ENCODE results near the gene MZT2A. TPM values are rescaled to one million over a fixed set of nuclear protein-coding genes. Genes with fewer than 3 reads are reported as not detected.
"Not testable (repeated sequence)": the region's sequence is repeated elsewhere in the genome, so short reads cannot be mapped to it uniquely, and the experiment has no call there.

Gene MZT2A
- total and polyA plus RNA-seq, 5 donors from 2014 or later, result 97.9 to 201 (median 122) TPM

GRCh38 chr2:131509615-131510014, 17.4 kb upstream of the MZT2A start:
- Histone ChIP-seq H3K9me3 (ENCODE audit: control insufficient read depth in 2 of 2, low read length in 2 of 2) (no peaks in the 10 kb centered on the region), H3K4me1 (ENCODE audit: control insufficient read depth, insufficient read depth, low read length, poor library complexity, severe bottlenecking) (no peaks in the 10 kb centered on the region), H3K27ac (ENCODE audit: insufficient read depth, low read length, poor library complexity, severe bottlenecking) (no peak overlapping the region), H3K36me3 (ENCODE audit: control insufficient read depth, insufficient read depth, low read length) (peaks cover 50% of the 10 kb centered on the region), H3K4me3 (ENCODE audit: low read depth, low read length) (no peak overlapping the region), H3K27me3 (ENCODE audit: control insufficient read depth, insufficient read depth, low read length) (no peaks in the 10 kb centered on the region)
- H3K27ac Mint-ChIP-seq, result no peak overlapping the region
- H3K36me3 Mint-ChIP-seq, result peaks cover 30% of the 10 kb centered on the region
- H3K9me3 Mint-ChIP-seq, result no peaks in the 10 kb centered on the region
- no peaks in the 10 kb centered on the region for H3K4me1 Mint-ChIP-seq
- ATAC-seq (ENCODE audit: low read depth in 2 of 2) (no peak), DNase-seq (no peak)
- no peaks in the 10 kb centered on the region for H3K27me3 Mint-ChIP-seq
- H3K4me3 Mint-ChIP-seq, result no peak overlapping the region

- H3K36me3 Mint-ChIP-seq, result peaks cover 32% of the 10 kb centered on the region
- DNase-seq (peak in 1 of 3 donors; percentile 28), ATAC-seq (ENCODE audit: low read depth in 2 of 2) (peak in 1 of 2 donors; percentile 61)
- H3K27ac ChIP-seq (ENCODE audit: insufficient read depth, low read length, poor library complexity, severe bottlenecking); H3K4me1 ChIP-seq (ENCODE audit: control insufficient read depth, insufficient read depth, low read length, poor library complexity, severe bottlenecking); H3K4me3 ChIP-seq (ENCODE audit: low read depth, low read length); H3K27me3 ChIP-seq (ENCODE audit: control insufficient read depth, insufficient read depth, low read length); H3K9me3 ChIP-seq (ENCODE audit: control insufficient read depth in 2 of 2, low read length in 2 of 2); H3K4me3 Mint-ChIP-seq; H3K27me3 Mint-ChIP-seq; H3K27ac Mint-ChIP-seq; H3K9me3 Mint-ChIP-seq; H3K4me1 Mint-ChIP-seq: not testable (repeated sequence)
- H3K36me3 ChIP-seq (ENCODE audit: control insufficient read depth, insufficient read depth, low read length), result peaks cover 63% of the 10 kb centered on the region
Measured at GRCh38 chr2:131504082-131504750, 12.0 kb upstream of the MZT2A start.

GRCh38 chr2:131503587-131503986, 11.4 kb upstream of the MZT2A start:
- not testable (repeated sequence) for H3K27me3 Mint-ChIP-seq; DNase-seq; H3K4me1 Mint-ChIP-seq; H3K27me3 ChIP-seq (ENCODE audit: control insufficient read depth, insufficient read depth, low read length); ATAC-seq (ENCODE audit: low read depth in 2 of 2); H3K27ac Mint-ChIP-seq; H3K27ac ChIP-seq (ENCODE audit: insufficient read depth, low read length, poor library complexity, severe bottlenecking); H3K9me3 Mint-ChIP-seq; H3K9me3 ChIP-seq (ENCODE audit: control insufficient read depth in 2 of 2, low read length in 2 of 2); H3K4me1 ChIP-seq (ENCODE audit: control insufficient read depth, insufficient read depth, low read length, poor library complexity, severe bottlenecking); H3K4me3 ChIP-seq (ENCODE audit: low read depth, low read length); H3K4me3 Mint-ChIP-seq
- peaks cover 32% of the 10 kb centered on the region for H3K36me3 Mint-ChIP-seq
- peaks cover 62% of the 10 kb centered on the region for H3K36me3 ChIP-seq (ENCODE audit: control insufficient read depth, insufficient read depth, low read length)

GRCh38 chr2:131498321-131498973, 6.2 kb upstream of the MZT2A start:
- H3K4me3 ChIP-seq (ENCODE audit: low read depth, low read length); H3K36me3 Mint-ChIP-seq: not testable (repeated sequence)
- peak overlapping the region in 1 of 4 donors; percentile 56 for H3K4me3 Mint-ChIP-seq

DNA sequence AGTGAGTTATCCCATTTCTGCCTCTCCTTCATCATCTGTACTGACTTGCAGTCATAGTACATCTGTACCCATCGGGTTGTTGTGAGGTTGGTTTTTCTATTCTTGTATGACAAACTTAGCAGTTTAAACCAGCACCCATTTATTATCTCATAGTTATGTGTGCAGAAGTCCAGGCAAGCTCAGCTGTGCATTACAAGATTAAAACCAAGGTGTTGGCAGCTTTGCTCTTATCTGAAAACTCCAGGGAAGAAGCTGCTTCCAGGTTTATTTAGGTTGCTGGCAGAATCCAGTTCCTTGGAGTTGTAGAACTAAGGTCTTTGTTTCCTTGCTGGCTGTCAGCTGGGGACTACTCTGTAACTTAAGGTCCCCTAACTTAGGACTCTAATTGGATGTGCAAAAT, 3.3 kb upstream of the MZT2A start:
- not testable (repeated sequence) for H3K9me3 Mint-ChIP-seq; H3K4me3 ChIP-seq (ENCODE audit: low read depth, low read length); H3K27me3 ChIP-seq (ENCODE audit: control insufficient read depth, insufficient read depth, low read length); H3K9me3 ChIP-seq (ENCODE audit: control insufficient read depth in 2 of 2, low read length in 2 of 2); H3K27ac ChIP-seq (ENCODE audit: insufficient read depth, low read length, poor library complexity, severe bottlenecking); H3K27me3 Mint-ChIP-seq; ATAC-seq (ENCODE audit: low read depth in 2 of 2); DNase-seq; H3K36me3 Mint-ChIP-seq
- Mint-ChIP-seq H3K27ac (peak overlapping the region; percentile 1 to 68 (median 56)), H3K4me3 (peak overlapping the region; percentile 57 to 100 (median 77)), H3K4me1 (peaks cover 0 to 45% (median 16%) of the 10 kb centered on the region in 4 donors)
- Histone ChIP-seq H3K4me1 (ENCODE audit: control insufficient read depth, insufficient read depth, low read length, poor library complexity, severe bottlenecking) (peaks cover 22% of the 10 kb centered on the region), H3K36me3 (ENCODE audit: control insufficient read depth, insufficient read depth, low read length) (peaks cover 18% of the 10 kb centered on the region)

More at GRCh38 chr2:131498321-131498973, 6.2 kb upstream of the MZT2A start:
- not testable (repeated sequence) for H3K27ac Mint-ChIP-seq; H3K9me3 Mint-ChIP-seq; H3K27ac ChIP-seq (ENCODE audit: insufficient read depth, low read length, poor library complexity, severe bottlenecking); H3K27me3 ChIP-seq (ENCODE audit: control insufficient read depth, insufficient read depth, low read length); ATAC-seq (ENCODE audit: low read depth in 2 of 2); H3K4me1 ChIP-seq (ENCODE audit: control insufficient read depth, insufficient read depth, low read length, poor library complexity, severe bottlenecking); H3K9me3 ChIP-seq (ENCODE audit: control insufficient read depth in 2 of 2, low read length in 2 of 2); H3K27me3 Mint-ChIP-seq; DNase-seq
- H3K4me1 Mint-ChIP-seq, result peaks cover 0 to 33% (median 10%) of the 10 kb centered on the region in 4 donors
- peaks cover 29% of the 10 kb centered on the region for H3K36me3 ChIP-seq (ENCODE audit: control insufficient read depth, insufficient read depth, low read length)

DNA sequence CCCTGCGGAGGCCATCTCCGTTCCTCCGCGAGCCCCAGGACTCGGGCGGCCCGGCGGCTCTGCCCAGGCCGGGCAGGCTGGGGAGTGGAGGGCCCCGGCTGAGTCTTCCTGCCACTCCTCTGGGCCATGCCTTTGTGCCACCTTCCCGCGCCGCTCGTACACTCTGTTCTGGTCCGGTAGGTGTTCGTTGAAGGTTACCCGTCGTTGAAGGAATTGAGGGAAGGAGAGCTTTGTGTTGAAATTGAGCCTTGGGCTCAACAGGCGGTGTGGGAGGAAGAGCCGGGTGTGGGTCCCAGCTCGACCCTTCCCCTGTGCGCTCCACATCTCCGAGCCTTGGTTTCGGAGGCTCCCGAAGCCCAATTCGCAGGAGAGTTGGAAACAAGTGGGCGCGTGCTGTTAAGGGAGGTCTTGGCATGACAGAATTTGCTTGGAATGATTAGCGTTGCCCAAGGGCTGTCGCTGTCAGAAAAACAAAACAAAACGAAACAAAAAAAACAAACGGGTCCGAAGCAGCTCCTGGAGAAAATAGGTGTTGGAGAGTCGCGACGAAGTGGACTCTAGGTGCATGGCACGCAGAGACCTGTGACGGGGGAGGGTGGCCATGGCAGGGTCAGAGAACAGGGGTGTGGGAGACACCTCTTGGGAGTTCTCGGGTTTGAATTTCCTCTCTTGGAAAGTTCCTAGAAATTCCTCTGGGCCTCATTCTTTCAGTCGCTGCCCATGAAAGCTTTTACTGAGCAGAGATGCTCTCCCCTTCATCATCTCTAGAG, 1.2 kb upstream of the MZT2A start:
- H3K4me1 Mint-ChIP-seq, result peaks cover 0 to 54% (median 20%) of the 10 kb centered on the region in 4 donors
- peaks cover 28% of the 10 kb centered on the region for H3K4me1 ChIP-seq (ENCODE audit: control insufficient read depth, insufficient read depth, low read length, poor library complexity, severe bottlenecking)
- peaks cover 5% of the 10 kb centered on the region for H3K36me3 ChIP-seq (ENCODE audit: control insufficient read depth, insufficient read depth, low read length)
- peak overlapping the region; percentile 83 for H3K4me3 ChIP-seq (ENCODE audit: low read depth, low read length)
- no peaks in the 10 kb centered on the region for H3K9me3 Mint-ChIP-seq
- H3K27ac ChIP-seq (ENCODE audit: insufficient read depth, low read length, poor library complexity, severe bottlenecking), result peak overlapping the region; percentile 96
- no peaks in the 10 kb centered on the region for H3K27me3 ChIP-seq (ENCODE audit: control insufficient read depth, insufficient read depth, low read length)
- H3K36me3 Mint-ChIP-seq, result no peaks in the 10 kb centered on the region
- no peaks in the 10 kb centered on the region for H3K9me3 ChIP-seq (ENCODE audit: control insufficient read depth in 2 of 2, low read length in 2 of 2)
- H3K27ac Mint-ChIP-seq, result peak overlapping the region; percentile 97 to 99 (median 98)
- peak overlapping the region; percentile 96 to 100 (median 97) for H3K4me3 Mint-ChIP-seq
- peaks cover 7% of the 10 kb centered on the region for H3K27me3 Mint-ChIP-seq
- DNase-seq, result no peak
- peak; percentile 10 to 15 for ATAC-seq (ENCODE audit: low read depth in 2 of 2)

- peak overlapping the region; percentile 83 for H3K4me3 ChIP-seq (ENCODE audit: low read depth, low read length)
- H3K27ac ChIP-seq (ENCODE audit: insufficient read depth, low read length, poor library complexity, severe bottlenecking), result peak overlapping the region; percentile 96
- no peaks in the 10 kb centered on the region for H3K36me3 ChIP-seq (ENCODE audit: control insufficient read depth, insufficient read depth, low read length)
- H3K4me3 Mint-ChIP-seq, result peak overlapping the region; percentile 96 to 100 (median 97)
- H3K27me3 ChIP-seq (ENCODE audit: control insufficient read depth, insufficient read depth, low read length), result no peaks in the 10 kb centered on the region
- peak overlapping the region; percentile 97 to 99 (median 98) for H3K27ac Mint-ChIP-seq
- DNase-seq (peak; percentile 87 to 96 (median 94)), ATAC-seq (ENCODE audit: low read depth in 2 of 2) (peak; percentile 78 to 80)
- H3K4me1 Mint-ChIP-seq, result peaks cover 0 to 54% (median 23%) of the 10 kb centered on the region in 4 donors
- H3K27me3 Mint-ChIP-seq, result peaks cover 7% of the 10 kb centered on the region
- H3K36me3 Mint-ChIP-seq, result peaks cover 5% of the 10 kb centered on the region
- H3K4me1 ChIP-seq (ENCODE audit: control insufficient read depth, insufficient read depth, low read length, poor library complexity, severe bottlenecking), result peaks cover 28% of the 10 kb centered on the region
- no peaks in the 10 kb centered on the region for H3K9me3 Mint-ChIP-seq
- H3K9me3 ChIP-seq (ENCODE audit: control insufficient read depth in 2 of 2, low read length in 2 of 2), result no peaks in the 10 kb centered on the region
Measured at GRCh38 chr2:131492418-131493198, 411 bp upstream of the MZT2A start.
